MM.1S (cell line): ENCODE measurements around the gene RCBTB1.

Experiments
- CTCF ChIP-seq: fragments of 300-600 bp; sonication (generic); IDR thresholded peaks from 2 replicates; pipeline ENCODE4 v1.5.1; 2016; ENCODE audit warnings: antibody characterized with exemption, low read length, mixed read lengths
- EZH2 ChIP-seq: fragments of 300-600 bp; sonication (generic); optimal IDR thresholded peaks from 2 replicates; pipeline ENCODE3; 2017; ENCODE audit warnings: low read depth, mild to moderate bottlenecking, antibody characterized with exemption, low read length, mixed read lengths
- EZH2phosphoT487 ChIP-seq: fragments of 300-600 bp; sonication (generic); IDR thresholded peaks from 2 replicates; pipeline ENCODE4 v1.6.1; 2018; ENCODE audit warnings: antibody characterized with exemption, low read length

- TF ChIP-seq EZH2 (no peak), CTCF (no peak), EZH2phosphoT487 (no peak)
These were observed 19.2 kb upstream of the RCBTB1 start for GRCh38 chr13:49604570-49604969.
